ENCODE results near the gene ATRIP. TPM values are rescaled to one million over a fixed set of nuclear protein-coding genes. Genes with fewer than 3 reads are reported as not detected.

Gene ATRIP
- total RNA-seq, 1 experiment from 2014 or later: 4.0 TPM

DNA sequence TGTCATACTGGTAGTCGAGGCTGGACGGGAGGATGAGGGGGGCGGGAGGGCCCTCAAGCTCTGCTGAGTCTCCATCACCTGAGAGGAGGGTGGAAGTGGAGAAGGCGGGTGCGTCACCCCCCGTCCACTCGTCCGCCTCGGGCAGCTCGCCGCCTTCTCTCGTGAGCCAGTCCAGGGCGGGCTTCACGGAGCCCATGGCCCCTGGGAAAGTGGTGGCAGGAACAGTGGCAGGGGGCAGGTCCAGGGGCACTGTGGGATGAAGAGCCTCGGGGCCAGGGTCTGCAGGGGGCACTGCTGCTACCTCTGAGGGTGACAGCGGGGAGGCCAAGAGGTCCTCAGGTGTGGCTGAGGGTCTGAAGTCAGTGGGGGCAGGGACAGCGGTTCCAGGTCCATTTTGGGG is 26.9 kb upstream of the ATRIP start:
- in situ Hi-C loops (cut with HindIII; ENCODE audit: low pct_unique_long_range_greater_than_20kb, low sequenced_read_pairs): no loop called here
- DNase-seq (ENCODE audit: low read depth): no peak

DNA sequence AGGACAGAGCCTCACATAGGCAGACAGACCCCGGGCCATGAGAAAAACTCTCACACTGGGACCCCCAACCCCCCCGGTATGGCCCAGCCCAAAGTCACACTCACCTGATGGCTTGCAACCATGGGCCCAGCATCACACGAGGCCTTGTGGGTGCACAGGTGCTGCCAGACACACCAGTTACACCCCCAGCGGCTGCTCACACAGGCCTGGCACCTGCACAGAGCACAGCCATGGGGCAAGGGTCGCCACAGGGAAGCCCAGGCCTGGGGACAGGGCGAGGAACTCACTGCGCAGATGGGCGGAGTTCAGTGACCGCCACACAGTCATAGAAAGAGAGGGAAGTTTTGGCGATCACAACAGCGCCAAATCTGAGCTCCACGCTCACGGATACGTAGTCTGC is 26.0 kb upstream of the ATRIP start:
- DNase-seq (ENCODE audit: low read depth): no peak
- in situ Hi-C loops (cut with HindIII; ENCODE audit: low pct_unique_long_range_greater_than_20kb, low sequenced_read_pairs): no loop called here

DNA sequence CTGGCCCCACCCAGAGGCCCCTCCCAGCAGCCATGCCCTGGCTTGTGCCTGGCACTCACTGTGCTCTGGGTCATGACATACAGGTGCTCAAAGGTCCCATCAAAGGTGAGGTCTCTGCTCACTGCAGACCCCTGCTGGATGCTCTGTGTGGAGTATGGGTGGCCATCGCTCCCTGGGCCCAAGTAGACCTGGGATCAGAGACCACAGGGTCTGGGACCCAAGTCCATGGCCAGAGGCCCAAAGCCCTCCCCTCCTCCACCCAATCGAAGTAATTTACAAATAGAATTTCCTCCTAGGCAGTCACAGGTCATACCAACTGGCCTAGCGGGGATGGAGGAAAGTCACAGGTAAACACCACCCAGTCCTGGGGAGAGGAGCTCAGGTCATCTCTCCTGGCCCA is 24.3 kb upstream of the ATRIP start:
- in situ Hi-C loops (cut with HindIII; ENCODE audit: low pct_unique_long_range_greater_than_20kb, low sequenced_read_pairs): no loop called here
- no peak for DNase-seq (ENCODE audit: low read depth)

DNA sequence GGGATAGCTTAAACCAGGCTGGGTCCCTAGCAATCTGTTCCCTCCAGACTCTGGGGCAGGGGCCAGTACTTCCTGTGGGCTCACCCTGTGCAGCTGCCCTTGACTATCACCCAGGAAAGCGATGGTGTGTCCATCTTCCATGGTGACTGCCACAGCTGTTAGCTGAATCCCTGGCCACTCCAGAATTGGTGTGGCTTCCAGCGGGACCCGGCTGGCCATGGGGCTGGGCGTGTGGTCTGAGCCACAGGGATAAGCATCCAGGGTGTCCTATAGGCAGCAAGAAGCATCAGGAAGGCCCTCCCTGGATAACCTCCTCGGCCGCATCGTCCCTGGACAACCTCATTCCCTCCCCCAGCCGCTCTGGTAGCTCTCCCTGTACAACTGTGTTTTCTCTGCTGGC is 23.9 kb upstream of the ATRIP start:
- no peak for DNase-seq (ENCODE audit: low read depth)
- in situ Hi-C loops (cut with HindIII; ENCODE audit: low pct_unique_long_range_greater_than_20kb, low sequenced_read_pairs): no loop called here

DNA sequence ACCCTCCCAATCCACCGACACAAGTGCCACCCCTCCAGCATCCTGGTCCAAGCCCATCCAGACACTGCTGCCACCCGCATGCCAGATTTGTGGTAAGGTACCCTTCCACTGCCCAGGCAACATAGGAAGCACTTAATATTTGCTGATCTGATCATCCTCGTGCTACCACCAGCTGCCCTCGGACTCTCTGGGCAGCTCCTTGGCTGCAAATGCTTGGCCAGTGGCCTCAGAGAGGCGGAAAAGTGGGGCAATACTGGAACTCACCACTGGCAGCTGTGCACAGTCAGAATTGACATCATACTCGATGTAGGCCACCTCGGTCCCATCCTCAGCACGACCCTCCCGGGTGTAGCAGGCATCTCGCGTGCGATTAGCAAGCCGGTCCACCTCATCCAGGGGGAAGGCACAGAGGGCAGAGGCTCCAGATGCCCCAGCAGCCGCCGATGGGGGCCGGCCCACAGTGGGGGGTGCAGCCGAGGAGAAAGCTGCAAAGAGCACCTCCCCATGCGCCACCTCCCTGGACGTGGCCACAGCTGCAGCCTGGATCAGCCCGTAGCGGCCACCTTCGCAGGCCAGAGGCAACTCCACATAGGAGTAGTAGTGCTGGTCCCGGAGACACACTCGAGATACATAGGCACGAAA is 23.2 kb upstream of the ATRIP start:
- in situ Hi-C loops (cut with HindIII; ENCODE audit: low pct_unique_long_range_greater_than_20kb, low sequenced_read_pairs): no loop called here
- no peak for DNase-seq (ENCODE audit: low read depth)

DNA sequence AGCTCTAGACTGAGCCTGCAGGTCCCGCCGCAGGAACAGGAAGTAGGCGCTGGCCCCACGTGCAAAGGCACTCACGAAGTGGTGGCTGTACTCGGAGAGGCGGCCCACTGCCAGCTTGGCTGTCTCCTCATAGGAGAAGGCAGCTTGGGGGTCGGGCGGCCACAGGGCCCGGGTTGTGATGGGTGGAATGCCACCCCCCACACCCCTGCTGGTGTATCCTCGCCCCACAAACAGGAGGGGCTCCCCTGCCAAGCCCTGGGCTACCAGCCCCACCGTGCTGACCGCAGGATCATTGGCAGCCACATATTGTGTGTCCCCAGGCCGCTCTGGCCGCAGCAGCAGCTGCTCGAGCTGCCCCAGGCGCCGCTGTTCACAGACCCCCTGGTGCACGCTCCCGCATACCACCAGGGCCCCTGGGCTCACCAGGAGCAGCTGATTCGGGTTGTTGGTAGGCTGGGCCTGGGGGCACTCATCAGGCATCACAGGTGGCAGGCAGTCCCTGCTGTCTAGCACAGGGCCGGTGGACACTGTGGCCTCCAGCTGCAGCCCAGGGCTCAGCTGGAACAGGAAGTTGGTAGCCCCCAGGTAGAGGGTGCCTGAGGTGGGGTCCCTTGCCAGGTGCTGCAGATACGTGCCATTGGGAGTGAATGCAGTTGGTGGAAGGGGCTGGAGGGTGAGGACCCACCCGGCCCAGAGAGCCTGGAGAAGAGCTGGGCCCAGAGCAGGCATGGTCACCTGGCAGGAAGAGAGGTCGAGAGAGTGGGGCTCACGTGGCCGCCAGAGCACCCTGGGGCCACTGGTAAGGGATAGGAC is 22.4 kb upstream of the ATRIP start:
- DNase-seq (ENCODE audit: low read depth): no peak
- in situ Hi-C loops (cut with HindIII; ENCODE audit: low pct_unique_long_range_greater_than_20kb, low sequenced_read_pairs): no loop called here

DNA sequence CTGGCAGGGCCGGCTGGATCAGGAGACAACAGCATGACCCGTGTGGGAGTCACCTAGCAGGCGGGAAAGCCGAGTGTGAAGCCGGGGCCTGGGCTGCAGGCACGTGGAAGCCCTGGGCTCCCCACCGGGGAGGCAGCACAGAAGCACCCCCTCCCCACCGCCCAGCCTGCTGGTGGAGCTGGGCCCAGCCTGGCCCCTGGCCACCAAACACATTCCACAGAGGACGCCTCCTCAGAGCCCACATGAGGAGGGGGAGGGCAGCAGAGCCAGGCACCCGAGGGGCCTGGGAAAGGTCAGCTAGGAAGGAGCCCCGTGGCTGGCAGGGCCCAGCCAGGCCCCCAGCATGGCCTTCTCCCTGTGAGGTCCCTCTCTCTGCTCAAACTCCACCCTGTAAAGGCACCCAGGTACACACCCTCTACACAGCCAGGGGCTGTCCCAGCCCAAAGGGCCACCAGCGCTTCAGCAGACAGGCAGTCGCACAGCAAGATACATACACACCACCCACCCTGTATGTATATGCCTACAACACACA is 21.2 kb upstream of the ATRIP start:
- in situ Hi-C loops (cut with HindIII; ENCODE audit: low pct_unique_long_range_greater_than_20kb, low sequenced_read_pairs): no loop called here

DNA sequence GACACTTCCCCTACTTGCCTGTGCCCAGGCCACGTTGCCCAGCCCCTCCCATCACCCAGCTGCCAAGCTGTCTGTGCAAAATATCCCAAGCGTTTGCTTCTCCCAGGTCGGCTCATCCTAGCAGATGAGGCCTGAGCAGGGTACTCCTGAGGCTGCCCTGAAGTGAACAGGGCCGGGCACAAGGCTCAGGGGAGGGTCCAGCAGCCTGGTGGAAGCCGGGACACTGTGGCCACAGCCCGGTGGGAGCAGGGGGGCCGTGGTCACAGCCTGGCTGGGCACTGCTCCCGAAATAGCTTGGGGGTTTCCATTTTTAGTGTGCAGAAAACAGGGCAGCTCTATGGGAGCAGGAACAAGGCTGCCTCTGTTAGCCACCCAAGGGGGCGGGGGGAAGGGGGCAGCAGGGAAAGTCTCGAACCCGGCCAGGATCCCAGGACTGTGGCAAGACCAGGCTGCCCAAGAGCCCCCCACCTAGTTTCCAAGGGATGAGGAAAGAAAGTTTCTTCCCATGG is 20.1 kb upstream of the ATRIP start:
- no peak for DNase-seq (ENCODE audit: low read depth)
- in situ Hi-C loops (cut with HindIII; ENCODE audit: low pct_unique_long_range_greater_than_20kb, low sequenced_read_pairs): no loop called here

More for the DNA sequence above, 21.2 kb upstream of the ATRIP start:
- DNase-seq (ENCODE audit: low read depth): no peak

DNA sequence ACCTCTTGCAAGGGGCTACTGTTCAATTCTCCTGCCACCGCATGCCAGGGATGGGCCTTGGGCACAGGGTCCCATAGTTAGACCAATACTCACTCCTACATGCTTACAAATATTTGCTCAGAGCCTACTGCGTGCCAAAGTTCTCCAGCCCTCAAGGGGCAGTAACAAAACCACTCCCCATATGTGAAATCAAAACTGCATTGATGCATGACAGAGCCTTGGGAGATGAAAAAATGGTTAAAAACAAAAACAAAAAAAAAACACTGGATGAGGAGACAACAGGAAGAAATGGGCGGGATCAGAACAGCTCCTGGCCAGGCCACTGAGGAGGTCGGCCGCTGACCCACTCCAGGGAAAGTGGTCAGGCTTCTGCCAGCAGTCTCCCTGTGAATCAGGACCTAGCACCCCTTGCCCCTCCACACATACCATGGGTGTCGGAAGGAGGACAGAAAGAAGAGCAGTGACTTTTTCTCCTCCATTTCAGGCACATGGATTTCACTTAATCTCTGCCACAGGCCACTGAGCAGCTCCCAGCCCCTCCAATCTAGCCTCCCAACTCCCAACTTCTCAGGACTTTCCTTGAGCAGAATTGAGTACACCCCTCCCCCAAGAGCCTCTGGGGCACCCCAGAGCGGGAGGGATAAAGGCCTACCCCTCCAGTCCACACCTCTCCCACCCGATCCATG is 19.4 kb upstream of the ATRIP start:
- DNase-seq (ENCODE audit: low read depth): peak; percentile 16
- in situ Hi-C loops (cut with HindIII; ENCODE audit: low pct_unique_long_range_greater_than_20kb, low sequenced_read_pairs): no loop called here

DNA sequence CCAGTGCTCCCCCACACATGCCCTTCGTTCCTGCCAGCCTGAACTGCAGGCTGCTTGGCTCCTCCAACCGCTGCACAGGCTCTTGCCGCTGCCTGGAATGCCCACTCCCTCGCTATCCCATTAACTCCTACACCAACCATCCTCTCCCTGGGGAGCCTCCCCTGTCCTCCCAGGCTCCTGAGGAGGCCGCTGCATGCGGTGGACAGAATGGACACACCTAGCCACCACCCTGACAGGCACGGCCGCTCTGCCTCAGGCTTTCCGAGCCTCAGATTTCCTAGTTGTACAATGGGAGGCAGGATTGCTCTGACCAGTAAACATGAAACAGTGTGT is 18.9 kb upstream of the ATRIP start:
- DNase-seq (ENCODE audit: low read depth): no peak
- in situ Hi-C loops (cut with HindIII; ENCODE audit: low pct_unique_long_range_greater_than_20kb, low sequenced_read_pairs): no loop called here

DNA sequence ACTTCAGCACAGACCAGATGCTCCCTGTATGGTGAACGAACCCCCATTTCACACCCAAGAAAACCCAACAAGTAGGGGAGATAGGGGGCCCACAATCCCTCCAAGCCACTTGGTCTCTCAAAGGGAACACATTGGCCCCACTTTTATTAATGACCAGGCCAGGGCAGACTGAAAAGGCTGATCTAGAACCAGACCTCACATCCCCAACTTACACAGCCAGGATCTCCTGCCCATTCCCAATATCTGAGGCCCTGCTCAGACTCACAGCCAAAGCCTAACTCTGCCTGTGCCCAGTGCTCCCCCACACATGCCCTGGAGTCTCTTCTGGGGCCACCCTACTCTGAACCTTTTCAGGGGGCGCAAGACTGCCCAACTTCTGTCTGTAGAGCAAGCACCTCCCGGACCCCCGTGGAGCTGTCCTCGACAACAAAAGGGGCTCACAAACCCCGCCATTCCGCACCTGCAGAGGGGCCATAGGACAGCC is 18.4 kb upstream of the ATRIP start:
- in situ Hi-C loops (cut with HindIII; ENCODE audit: low pct_unique_long_range_greater_than_20kb, low sequenced_read_pairs): no loop called here
- no peak for DNase-seq (ENCODE audit: low read depth)

DNA sequence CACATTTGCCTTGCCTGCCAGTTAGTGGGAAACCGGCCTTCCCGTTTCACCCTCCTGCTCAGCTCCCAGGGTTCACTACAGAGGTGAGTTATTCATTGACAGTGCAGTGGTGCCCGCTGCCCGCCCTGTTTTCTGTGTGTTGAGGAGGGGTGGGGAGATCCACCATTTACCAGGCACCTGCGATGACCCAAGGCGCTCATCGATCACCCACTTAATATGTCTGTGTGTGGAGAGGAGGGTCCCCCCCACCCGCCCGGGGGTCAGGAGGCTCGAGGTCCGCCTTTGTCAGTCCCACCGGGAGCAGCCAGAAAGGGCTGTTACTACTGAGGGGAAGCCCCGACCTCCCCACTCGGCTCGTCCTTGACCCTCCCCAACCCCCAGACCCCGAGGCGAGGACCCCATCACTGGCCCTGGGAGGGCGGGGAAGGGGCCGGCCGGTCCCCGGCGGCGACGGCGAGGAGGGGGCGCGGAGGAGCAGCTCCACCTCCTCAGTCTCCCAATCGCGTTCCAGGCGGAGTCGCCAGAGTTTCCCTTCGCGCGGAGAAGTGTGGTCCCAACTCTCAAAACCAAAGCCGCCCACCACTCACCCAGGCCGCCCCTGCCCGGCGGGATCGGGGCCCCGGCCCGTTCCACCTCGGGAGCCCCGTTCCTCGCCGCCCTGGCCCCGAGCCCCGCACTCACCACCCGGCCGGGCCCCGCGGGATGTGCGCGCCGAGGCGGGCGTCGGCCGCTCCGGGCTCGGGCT is 17.8 kb upstream of the ATRIP start:
- in situ Hi-C loops (cut with HindIII; ENCODE audit: low pct_unique_long_range_greater_than_20kb, low sequenced_read_pairs): no loop called here
- peak; percentile 76 for DNase-seq (ENCODE audit: low read depth)

DNA sequence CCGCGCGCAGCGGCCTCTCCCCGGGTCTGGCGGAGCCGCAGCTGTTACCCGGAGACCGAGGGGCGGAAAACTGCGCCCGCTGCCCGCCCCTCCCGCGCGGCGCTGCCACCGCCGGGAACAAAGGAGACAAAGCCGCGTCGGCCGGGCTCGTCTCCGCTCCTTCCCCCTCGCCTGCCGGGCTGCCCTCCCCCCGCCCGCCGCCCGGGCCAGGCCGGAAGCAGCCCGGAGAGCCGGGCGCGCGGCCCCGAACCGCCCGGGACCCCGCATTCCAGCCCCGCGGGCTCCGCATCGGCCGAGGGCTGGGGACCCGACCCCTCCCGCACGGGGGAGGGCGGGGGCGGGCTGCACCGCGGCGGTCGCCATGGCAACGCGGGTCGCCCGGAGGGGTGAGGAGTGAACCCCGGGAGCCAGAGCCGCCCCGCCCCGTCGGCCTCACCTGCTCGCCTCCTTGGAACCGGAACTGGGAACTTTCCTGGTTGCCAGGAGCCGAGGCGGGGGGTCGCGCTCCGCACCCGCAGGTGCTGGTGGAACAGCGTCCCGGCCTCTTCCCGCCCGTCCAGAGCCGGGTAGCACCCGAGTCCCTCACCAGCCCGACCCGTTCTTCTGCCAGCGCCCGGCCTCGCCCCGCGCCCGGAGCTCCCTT is 17.1 kb upstream of the ATRIP start:
- DNase-seq (ENCODE audit: low read depth): peak; percentile 48
- in situ Hi-C loops (cut with HindIII; ENCODE audit: low pct_unique_long_range_greater_than_20kb, low sequenced_read_pairs): no loop called here

DNA sequence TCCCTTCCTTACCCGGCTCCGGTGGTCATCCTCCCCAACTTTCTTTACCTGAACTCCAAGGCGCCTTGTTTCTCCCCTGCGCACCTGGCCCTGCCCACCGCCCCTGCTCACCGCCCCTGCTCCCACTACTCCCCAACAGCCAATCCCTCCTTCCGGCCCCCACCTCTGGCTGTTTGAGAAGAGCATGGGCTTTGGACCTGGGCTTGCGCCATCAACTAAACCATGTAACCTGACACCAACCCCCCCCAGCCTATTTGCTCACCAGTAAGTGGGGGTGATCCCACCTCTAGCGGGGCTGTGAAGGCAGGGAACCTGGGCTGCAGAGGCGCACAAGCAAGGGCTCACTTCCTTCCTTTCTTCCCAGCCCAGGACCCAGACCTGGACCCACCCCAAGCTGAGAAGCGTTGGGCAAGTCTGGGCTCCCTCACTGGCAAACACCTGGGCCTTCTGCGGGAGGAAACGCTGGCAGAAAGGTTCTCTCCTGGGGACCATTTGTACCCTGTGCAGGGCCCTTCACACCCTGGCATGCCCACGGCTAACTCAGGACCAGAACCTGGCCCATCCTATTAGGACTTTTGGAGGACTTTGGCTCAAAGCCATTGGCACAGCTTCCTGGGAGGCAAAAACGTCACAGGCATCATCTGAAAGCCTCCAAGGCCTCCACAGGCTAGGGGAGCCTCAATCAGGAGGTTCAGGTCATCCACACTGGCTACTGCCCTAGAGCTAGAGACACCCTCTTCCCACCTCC is 16.4 kb upstream of the ATRIP start, which contains the start of gene PLXNB1:
TSS of gene PLXNB1 (minus strand) at position 127 of the 748 bp plus-strand sequence. CDS start 5,475 bp downstream, outside the sequence.
- in situ Hi-C loops (cut with HindIII; ENCODE audit: low pct_unique_long_range_greater_than_20kb, low sequenced_read_pairs): no loop called here
- no peak for DNase-seq (ENCODE audit: low read depth)

DNA sequence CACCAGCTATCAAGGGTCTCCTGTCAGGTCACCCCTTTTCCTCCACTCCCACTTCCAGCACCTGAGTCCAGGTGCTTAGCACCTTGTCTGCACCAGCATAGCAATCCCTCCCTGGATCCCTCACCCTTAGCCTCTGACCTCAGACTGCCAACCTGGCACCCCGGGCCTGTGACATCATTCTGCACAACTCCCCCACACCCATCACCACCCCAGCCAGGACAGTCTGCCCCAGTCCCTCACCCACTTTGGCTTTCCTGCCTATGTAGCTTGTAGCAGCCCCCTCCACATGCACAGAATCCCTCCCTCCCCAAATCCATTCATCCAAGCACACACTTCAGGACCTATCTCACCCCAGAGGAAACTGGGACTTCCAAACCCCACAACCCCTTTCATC is 15.8 kb upstream of the ATRIP start:
- no peak for DNase-seq (ENCODE audit: low read depth)
- in situ Hi-C loops (cut with HindIII; ENCODE audit: low pct_unique_long_range_greater_than_20kb, low sequenced_read_pairs): no loop called here

DNA sequence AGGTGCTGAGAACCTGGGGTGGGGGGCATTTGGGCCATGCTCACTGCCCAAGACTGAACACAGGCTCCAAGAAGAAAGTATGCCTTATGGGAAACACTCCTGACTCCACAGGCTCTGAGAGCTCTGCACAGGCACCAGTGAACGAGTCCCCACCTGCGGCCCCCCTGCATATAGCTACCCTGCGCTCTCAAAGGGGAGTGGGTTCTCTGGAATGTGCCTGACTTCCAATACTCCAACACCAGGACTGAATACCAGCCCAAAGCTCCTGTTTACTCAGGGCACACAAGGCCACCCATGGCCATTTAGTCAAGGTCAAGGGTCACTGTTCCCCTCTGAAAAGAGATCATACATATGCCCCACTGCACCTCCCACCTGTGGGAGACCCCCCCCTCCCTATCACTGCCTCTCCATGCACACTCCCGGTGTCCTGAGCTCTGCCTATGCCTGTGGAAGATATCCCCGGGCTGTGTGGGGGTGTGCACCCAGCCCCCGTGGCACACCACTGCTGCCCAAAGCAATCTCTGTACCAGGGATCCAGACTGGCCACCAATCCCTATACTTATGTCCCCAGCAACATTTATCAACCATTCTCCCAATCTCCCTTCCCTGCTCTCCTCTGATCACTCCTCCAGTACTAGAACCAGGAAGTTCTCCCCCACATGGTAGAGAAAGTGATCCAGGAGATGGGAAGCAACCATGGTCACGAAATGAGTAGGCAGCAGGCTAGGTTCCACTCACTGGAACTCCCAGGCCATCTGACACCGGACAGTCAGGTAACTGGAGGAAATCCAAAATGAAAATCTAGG is 15.1 kb upstream of the ATRIP start:
- in situ Hi-C loops (cut with HindIII; ENCODE audit: low pct_unique_long_range_greater_than_20kb, low sequenced_read_pairs): no loop called here
- DNase-seq (ENCODE audit: low read depth): no peak
